Gastroesophageal sphincter (tissue), 4 donors: ENCODE results near the gene CCNL1. TPM values are rescaled to one million over a fixed set of nuclear protein-coding genes. Genes with fewer than 3 reads are reported as not detected.
"Not testable (repeated sequence)": the region's sequence is repeated elsewhere in the genome, so short reads cannot be mapped to it uniquely, and the experiment has no call there.

Experiments used
- ATAC-seq: fragments of 150-250 bp; one replicate; pipeline ENCODE4 v1.9.1; 2016; ENCODE audit warnings: mild to moderate bottlenecking, moderate library complexity
- H3K27ac ChIP-seq, 4 donors: fragments of 200-600 bp; sonication (generic) in 3 of 4; 1 replicate in 3 of 4; 2 replicates in 1 of 4; pipeline ENCODE4 v1.5.1; 2016 to 2019
- H3K27me3 ChIP-seq: fragments of 200-600 bp; sonication (generic); one replicate; pipeline ENCODE4 v1.5.1; 2019
- H3K36me3 ChIP-seq, 2 donors: fragments of 200-600 bp; sonication (generic); one replicate each; pipeline ENCODE4 v1.5.1; 2019; ENCODE audit warnings: control low read depth in 1 of 2
- H3K4me1 ChIP-seq, 3 donors: fragments of 200-600 bp; sonication (generic); 1 replicate in 2 of 3; 2 replicates in 1 of 3; pipeline ENCODE4 v1.5.1; 2016 to 2019; ENCODE audit warnings: control low read depth in 2 of 3
- H3K4me3 ChIP-seq, 2 donors: fragments of 200-600 bp; sonication (generic); one replicate each; pipeline ENCODE4 v1.5.1; 2019; ENCODE audit warnings: mild to moderate bottlenecking in 1 of 2, moderate library complexity in 1 of 2
- H3K9me3 ChIP-seq, 3 donors: fragments of 200-600 bp; sonication (generic); one replicate each; pipeline ENCODE4 v1.5.1; 2017 to 2019; ENCODE audit warnings: control low read depth in 2 of 3
- EP300 ChIP-seq: sonication (generic); formaldehyde crosslinking; IDR thresholded peaks from one replicate; pipeline ENCODE4 v1.6.1; 2017; ENCODE audit warnings: antibody characterized with exemption, mild to moderate bottlenecking
- POLR2A ChIP-seq, 2 donors: fragments of 450-650 bp; IDR thresholded peaks; one replicate each; pipeline ENCODE4 v1.6.1; 2017; ENCODE audit warnings: antibody characterized with exemption in 2 of 2, mild to moderate bottlenecking in 2 of 2, moderate library complexity in 1 of 2
- POLR2AphosphoS5 ChIP-seq: sonication (generic); formaldehyde crosslinking; IDR thresholded peaks from one replicate; pipeline ENCODE4 v1.6.1; 2017; ENCODE audit warnings: antibody characterized with exemption
- WGBS, 2 donors: methylation state at CpG; one replicate each; pipeline ENCODE4 v1.1.5; 2018; ENCODE audit warnings: low coverage in 1 of 2; 5-methylcytosine and 5-hydroxymethylcytosine counted together
- total RNA-seq, 4 donors: library from RNA; depleted of rRNA; stranded (reverse); fragments of >200 nt; gene quantifications; one replicate each; pipeline ENCODE4 v1.1.0, GENCODE V29; 2016
- TF ChIP-seq, protein P1 (sequence below), 4 experiments: fragments of 200-600 bp in 2 of 4; fragments of 450-650 bp in 2 of 4; sonication (generic) in 1 of 4; IDR thresholded peaks; one replicate each; pipeline ENCODE4 v1.5.1; 2017 to 2019; ENCODE audit warnings: antibody characterized with exemption in 4 of 4, mild to moderate bottlenecking in 2 of 4, moderate library complexity in 2 of 4

Gene CCNL1
- total RNA-seq, 4 donors from 2014 or later: 32.7 to 211 (median 92.6) TPM

DNA sequence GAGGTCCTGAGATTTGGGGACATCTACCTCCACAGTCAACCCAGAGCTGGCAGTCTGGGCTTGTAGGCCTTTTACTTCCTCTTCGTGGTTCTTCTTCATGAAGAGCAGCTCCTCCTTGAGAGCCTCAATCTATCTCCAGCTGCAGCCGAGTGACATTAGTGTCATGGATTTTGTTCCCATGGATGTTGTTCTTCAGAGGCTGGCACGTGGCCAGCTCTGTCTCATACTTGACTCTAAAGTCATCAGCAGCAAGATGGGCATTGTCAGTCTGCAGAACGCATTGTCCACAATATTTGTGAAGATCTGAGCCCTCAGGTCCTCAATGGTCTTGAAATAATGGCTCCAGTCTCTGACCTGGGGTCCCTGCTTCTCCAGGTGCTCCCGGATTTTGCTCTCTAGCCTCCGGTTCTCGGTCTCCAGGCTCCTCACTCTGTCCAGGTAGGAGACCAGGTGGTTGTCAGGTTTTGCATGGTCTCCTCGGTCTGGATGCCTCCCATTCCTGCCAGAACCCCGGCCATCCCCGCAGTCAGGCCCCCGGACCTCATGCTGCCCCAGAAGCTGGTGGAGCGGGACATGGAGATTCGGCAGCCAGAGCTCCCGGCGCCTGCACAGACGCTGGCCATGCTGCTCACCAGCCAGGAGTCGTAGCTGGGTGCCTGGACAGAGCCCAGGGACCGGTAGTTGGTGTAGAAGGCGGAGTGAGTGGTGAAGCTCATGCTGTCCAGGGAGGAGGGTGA lies 3.4 kb upstream of the CCNL1 start:
- WGBS, 2 donors: 87 to 95% methylated on average over 3 to 4 of the region's 19 CpGs
- no peak for ATAC-seq
- Histone ChIP-seq H3K4me1 (peaks cover 8 to 16% (median 8%) of the 10 kb centered on the region in 3 donors), H3K9me3 (no peaks in the 10 kb centered on the region), H3K27me3 (no peaks in the 10 kb centered on the region), H3K36me3 (peaks cover 0 to 2% of the 10 kb centered on the region in 2 donors), H3K27ac (no peak overlapping the region), H3K4me3 (no peak overlapping the region)
- no peak for TF ChIP-seq POLR2AphosphoS5
- TF ChIP-seq, protein P1, sequence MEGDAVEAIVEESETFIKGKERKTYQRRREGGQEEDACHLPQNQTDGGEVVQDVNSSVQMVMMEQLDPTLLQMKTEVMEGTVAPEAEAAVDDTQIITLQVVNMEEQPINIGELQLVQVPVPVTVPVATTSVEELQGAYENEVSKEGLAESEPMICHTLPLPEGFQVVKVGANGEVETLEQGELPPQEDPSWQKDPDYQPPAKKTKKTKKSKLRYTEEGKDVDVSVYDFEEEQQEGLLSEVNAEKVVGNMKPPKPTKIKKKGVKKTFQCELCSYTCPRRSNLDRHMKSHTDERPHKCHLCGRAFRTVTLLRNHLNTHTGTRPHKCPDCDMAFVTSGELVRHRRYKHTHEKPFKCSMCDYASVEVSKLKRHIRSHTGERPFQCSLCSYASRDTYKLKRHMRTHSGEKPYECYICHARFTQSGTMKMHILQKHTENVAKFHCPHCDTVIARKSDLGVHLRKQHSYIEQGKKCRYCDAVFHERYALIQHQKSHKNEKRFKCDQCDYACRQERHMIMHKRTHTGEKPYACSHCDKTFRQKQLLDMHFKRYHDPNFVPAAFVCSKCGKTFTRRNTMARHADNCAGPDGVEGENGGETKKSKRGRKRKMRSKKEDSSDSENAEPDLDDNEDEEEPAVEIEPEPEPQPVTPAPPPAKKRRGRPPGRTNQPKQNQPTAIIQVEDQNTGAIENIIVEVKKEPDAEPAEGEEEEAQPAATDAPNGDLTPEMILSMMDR (IDR thresholded peaks at IDR 0.05): no peak
- TF ChIP-seq POLR2A (IDR thresholded peaks at IDR 0.05): no peak
- no peak for TF ChIP-seq EP300

DNA sequence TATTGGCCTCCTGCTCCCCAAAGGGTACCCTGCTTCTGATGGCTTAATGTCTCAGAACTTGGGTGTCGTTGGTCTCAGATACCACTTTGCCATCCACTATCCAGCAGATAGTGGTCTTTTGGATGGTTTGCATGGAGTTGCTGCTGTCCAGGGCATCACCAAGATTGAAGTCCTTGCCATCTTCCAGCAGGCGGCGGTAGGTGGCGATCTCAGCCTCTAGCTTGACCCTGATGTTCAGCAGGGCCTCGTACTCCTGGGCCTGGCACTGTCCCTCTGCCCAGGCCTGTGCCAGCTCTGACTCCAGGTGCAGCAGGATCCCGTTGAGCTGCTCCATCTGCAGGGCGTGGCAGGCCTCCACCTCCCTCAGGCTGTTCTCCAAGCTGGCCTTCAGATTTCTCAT lies 2.7 kb upstream of the CCNL1 start:
- no CpG with 5 or more reads among the region's 7 CpGs for WGBS, 2 donors
- not testable (repeated sequence) for H3K36me3 ChIP-seq, H3K27ac ChIP-seq, H3K27me3 ChIP-seq, ATAC-seq, H3K9me3 ChIP-seq, H3K4me3 ChIP-seq
- peaks cover 16 to 24% (median 16%) of the 10 kb centered on the region in 3 donors for H3K4me1 ChIP-seq

DNA sequence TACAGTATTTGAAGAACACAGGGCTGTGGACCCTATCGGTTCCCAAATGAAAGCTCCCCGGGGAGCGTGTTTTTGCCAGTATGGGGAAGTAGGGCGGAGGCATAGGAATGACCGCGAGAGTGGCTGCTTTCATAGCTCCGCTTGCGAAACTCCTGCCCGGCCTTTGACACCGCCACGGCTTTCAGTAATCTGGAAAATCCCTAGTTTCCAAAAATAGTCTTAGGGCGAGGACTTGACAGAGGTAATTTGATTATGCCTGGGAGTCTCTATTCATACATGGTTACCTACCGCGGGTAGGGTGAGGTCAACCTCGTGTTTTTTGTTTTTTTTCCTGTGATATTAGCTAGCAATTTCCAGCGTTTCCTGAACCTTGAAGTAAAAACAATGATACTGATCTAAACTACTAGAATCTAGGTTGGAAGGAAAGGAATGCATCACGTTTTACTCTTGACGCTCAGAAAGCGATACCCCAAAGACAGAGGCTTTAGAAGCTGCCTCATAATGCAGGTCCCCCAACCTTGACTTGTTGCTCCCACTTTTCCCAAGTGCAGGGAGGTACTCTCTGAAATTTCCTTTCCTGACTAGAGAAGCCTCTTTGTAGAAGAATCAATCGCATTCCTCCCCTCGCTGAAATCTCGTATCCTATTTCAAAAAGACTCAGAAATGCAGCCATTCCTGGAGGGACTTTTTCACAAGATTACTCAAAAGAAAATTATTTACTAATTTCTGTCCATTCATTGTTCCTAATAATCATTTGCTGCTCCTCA lies 894 bp upstream of the CCNL1 start:
- ATAC-seq: peak; percentile 86

DNA sequence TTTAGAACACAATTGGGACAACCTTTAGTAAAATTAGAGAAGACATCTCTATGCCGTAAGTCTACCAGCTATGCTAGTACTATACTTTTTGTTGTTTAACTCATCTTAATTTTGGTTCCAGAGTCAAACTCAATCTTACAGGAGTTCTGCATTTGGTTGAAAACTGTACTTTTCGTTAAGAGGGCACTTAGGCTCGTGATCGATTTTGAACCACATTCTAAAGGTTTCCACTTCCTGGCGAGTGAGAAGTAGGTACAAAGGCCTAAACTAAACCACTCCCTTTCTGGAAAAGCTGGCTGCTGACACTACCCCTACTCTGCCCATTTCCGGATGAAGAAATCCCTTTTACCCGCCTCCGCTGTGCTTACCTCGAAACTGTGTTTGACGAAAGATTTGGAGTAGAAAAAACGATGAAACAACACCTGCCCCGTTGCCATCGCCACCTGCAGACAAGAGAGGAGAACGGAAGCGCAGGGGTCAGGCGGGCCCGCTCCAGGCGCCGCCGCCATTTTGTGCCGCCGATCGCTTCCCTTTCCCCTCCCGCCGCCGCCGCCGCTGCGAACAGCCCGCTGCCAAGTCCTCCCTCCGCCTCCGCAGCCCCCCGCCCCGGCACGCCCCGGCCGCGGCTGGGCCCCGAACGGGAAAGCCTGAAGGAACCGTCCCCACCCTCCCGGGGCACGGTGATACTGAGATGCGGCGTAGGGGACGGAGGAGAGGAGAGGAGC lies 748 bp downstream of the CCNL1 start:
- peaks cover 36 to 58% (median 47%) of the 10 kb centered on the region in 3 donors for H3K4me1 ChIP-seq
- ATAC-seq: peak; percentile 20

More for the DNA sequence above, 894 bp upstream of the CCNL1 start:
- Histone ChIP-seq H3K27me3 (no peaks in the 10 kb centered on the region), H3K4me1 (peaks cover 30 to 42% (median 32%) of the 10 kb centered on the region in 3 donors), H3K4me3 (peak overlapping the region; percentile 88 to 95), H3K9me3 (no peaks in the 10 kb centered on the region), H3K36me3 (peaks cover 2 to 28% of the 10 kb centered on the region in 2 donors), H3K27ac (peak overlapping the region; percentile 98 to 100 (median 100))
- TF ChIP-seq POLR2AphosphoS5 (peak; percentile 91), POLR2A (IDR thresholded peaks at IDR 0.05) (no peak), EP300 (peak; percentile 62)
- WGBS, 2 donors: 4 to 22% methylated on average over 5 to 21 of the region's 22 CpGs

DNA sequence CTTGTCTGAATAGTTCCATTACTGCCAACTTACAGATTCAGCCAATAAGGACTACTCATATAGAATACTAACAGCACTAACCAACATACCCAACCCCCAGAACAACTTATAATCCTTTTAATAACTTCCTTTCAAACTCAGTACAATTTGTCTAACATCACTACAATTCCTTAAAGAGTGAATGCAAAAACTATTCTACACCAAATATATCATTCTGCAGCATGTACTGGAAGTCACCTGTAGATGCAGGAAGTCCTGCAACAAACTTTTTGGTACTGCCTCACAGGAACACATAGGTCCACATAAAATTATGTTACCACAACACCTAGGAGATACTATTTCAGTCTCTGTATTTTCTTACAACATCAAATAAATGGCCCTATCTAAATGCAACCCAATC lies 2.1 kb downstream of the CCNL1 start:
- peaks cover 40 to 72% (median 57%) of the 10 kb centered on the region in 3 donors for H3K4me1 ChIP-seq
- H3K4me3 ChIP-seq: peak overlapping the region; percentile 88 to 95
- H3K36me3 ChIP-seq: peaks cover 2 to 42% of the 10 kb centered on the region in 2 donors
- no peak for ATAC-seq
- H3K9me3 ChIP-seq: no peaks in the 10 kb centered on the region
- H3K27me3 ChIP-seq: no peaks in the 10 kb centered on the region
- TF ChIP-seq EP300 (no peak), POLR2AphosphoS5 (no peak), POLR2A (IDR thresholded peaks at IDR 0.05) (no peak)
- TF ChIP-seq, protein P1 (IDR thresholded peaks at IDR 0.05): no peak
- H3K27ac ChIP-seq: peak overlapping the region in 2 of 4 donors; percentile 43 to 100

More for the DNA sequence above, 748 bp downstream of the CCNL1 start:
- WGBS, 2 donors: 1 to 7% methylated on average over 4 to 15 of the region's 46 CpGs
- no peaks in the 10 kb centered on the region for H3K27me3 ChIP-seq
- no peak for TF ChIP-seq POLR2AphosphoS5
- TF ChIP-seq, protein P1 (IDR thresholded peaks at IDR 0.05): peak in 1 of 4 experiments; percentile 30
- peak overlapping the region; percentile 98 to 100 (median 100) for H3K27ac ChIP-seq
- H3K4me3 ChIP-seq: peak overlapping the region; percentile 88 to 95
- no peaks in the 10 kb centered on the region for H3K9me3 ChIP-seq
- H3K36me3 ChIP-seq: peaks cover 2 to 36% of the 10 kb centered on the region in 2 donors
